Activated CD4-positive, alpha-beta T cell treated with anti-CD3 and anti-CD28 coated beads, Interleukin-2, amount 10 ng/mL, durations not matched to agents 24 days and 14 days (primary cell): ENCODE results near the gene EHD4. TPM values are rescaled to one million over a fixed set of nuclear protein-coding genes. Genes with fewer than 3 reads are reported as not detected.

Source experiments
- DNase-seq: peaks from one replicate; pipeline ENCODE4 v3.0.0; 2022
- H3K27ac Mint-ChIP-seq: one replicate; pipeline ENCODE4 v1.8.0; 2022; ENCODE audit warnings: mild to moderate bottlenecking, mixed read lengths
- H3K27me3 Mint-ChIP-seq: one replicate; pipeline ENCODE4 v1.8.0; 2022; ENCODE audit warnings: mixed read lengths
- H3K36me3 Mint-ChIP-seq: one replicate; pipeline ENCODE4 v1.8.0; 2022; ENCODE audit warnings: low read depth, mild to moderate bottlenecking, mixed read lengths
- H3K4me1 Mint-ChIP-seq: one replicate; pipeline ENCODE4 v1.8.0; 2021; ENCODE audit warnings: mixed read lengths
- H3K4me3 Mint-ChIP-seq: one replicate; pipeline ENCODE4 v1.8.0; 2022; ENCODE audit warnings: mild to moderate bottlenecking, moderate library complexity, mixed read lengths
- H3K9me3 Mint-ChIP-seq: one replicate; pipeline ENCODE4 v1.8.0; 2021; ENCODE audit warnings: mixed read lengths
- intact Hi-C: fragments of 100-400 bp; cut with micrococcal nuclease; formaldehyde crosslinking; loops from one replicate; pipeline ENCODE4 v1.15.1; 2023
- total RNA-seq: library from RNA; stranded (reverse); gene quantifications from 2 replicates; pipeline ENCODE4 v1.2.3, GENCODE V29; 2022

Gene EHD4
- total RNA-seq, 1 donor from 2014 or later, result 28.4 TPM

GRCh38 chr15:41879321-41879845 is 93.0 kb downstream of the EHD4 start:
- Mint-ChIP-seq H3K36me3 (peaks cover 3% of the 10 kb centered on the region), H3K27ac (no peak overlapping the region), H3K4me3 (no peak overlapping the region), H3K27me3 (peaks cover 15% of the 10 kb centered on the region), H3K4me1 (peaks cover 3% of the 10 kb centered on the region), H3K9me3 (no peaks in the 10 kb centered on the region)
- intact Hi-C loops, result no loop called here
- no peak for DNase-seq

- Mint-ChIP-seq H3K27ac (peak overlapping the region; percentile 37), H3K4me1 (peaks cover 3% of the 10 kb centered on the region), H3K27me3 (peaks cover 15% of the 10 kb centered on the region), H3K9me3 (no peaks in the 10 kb centered on the region), H3K36me3 (peaks cover 3% of the 10 kb centered on the region), H3K4me3 (no peak overlapping the region)
- DNase-seq, result no peak
- intact Hi-C loops, result no loop called here
These were observed 94.0 kb downstream of the EHD4 start for GRCh38 chr15:41878355-41878699.

GRCh38 chr15:41877631-41878354 is 94.6 kb downstream of the EHD4 start:
- peaks cover 3% of the 10 kb centered on the region for H3K4me1 Mint-ChIP-seq
- H3K27me3 Mint-ChIP-seq, result peaks cover 15% of the 10 kb centered on the region
- no peak overlapping the region for H3K27ac Mint-ChIP-seq

GRCh38 chr15:41876689-41877088 is 95.7 kb downstream of the EHD4 start:
- peaks cover 12% of the 10 kb centered on the region for H3K27me3 Mint-ChIP-seq
- H3K36me3 Mint-ChIP-seq, result peaks cover 3% of the 10 kb centered on the region
- no peaks in the 10 kb centered on the region for H3K9me3 Mint-ChIP-seq
- no peak for DNase-seq
- intact Hi-C loops, result no loop called here
- H3K27ac Mint-ChIP-seq, result no peak overlapping the region
- H3K4me1 Mint-ChIP-seq, result peaks cover 6% of the 10 kb centered on the region
- H3K4me3 Mint-ChIP-seq, result no peak overlapping the region

More at GRCh38 chr15:41877631-41878354, 94.6 kb downstream of the EHD4 start:
- Mint-ChIP-seq H3K9me3 (no peaks in the 10 kb centered on the region), H3K4me3 (no peak overlapping the region), H3K36me3 (peaks cover 3% of the 10 kb centered on the region)
- DNase-seq, result no peak
- intact Hi-C loops, result no loop called here

- no peaks in the 10 kb centered on the region for H3K36me3 Mint-ChIP-seq
- H3K9me3 Mint-ChIP-seq, result no peaks in the 10 kb centered on the region
- no peak for DNase-seq
- H3K27ac Mint-ChIP-seq, result no peak overlapping the region
- no peak overlapping the region for H3K4me3 Mint-ChIP-seq
- peaks cover 6% of the 10 kb centered on the region for H3K4me1 Mint-ChIP-seq
- H3K27me3 Mint-ChIP-seq, result peaks cover 5% of the 10 kb centered on the region
- intact Hi-C loops, result no loop called here
These were observed 96.3 kb downstream of the EHD4 start for GRCh38 chr15:41876007-41876406.

- Mint-ChIP-seq H3K36me3 (no peaks in the 10 kb centered on the region), H3K9me3 (no peaks in the 10 kb centered on the region), H3K27me3 (no peaks in the 10 kb centered on the region), H3K4me1 (peaks cover 9% of the 10 kb centered on the region), H3K4me3 (no peak overlapping the region), H3K27ac (no peak overlapping the region)
- no peak for DNase-seq
- intact Hi-C loops, result no loop called here
These were observed 97.6 kb downstream of the EHD4 start for GRCh38 chr15:41874736-41875135.

GRCh38 chr15:41873711-41874110 is 98.6 kb downstream of the EHD4 start:
- H3K4me3 Mint-ChIP-seq, result no peak overlapping the region
- H3K27me3 Mint-ChIP-seq, result no peaks in the 10 kb centered on the region
- H3K9me3 Mint-ChIP-seq, result no peaks in the 10 kb centered on the region
- H3K4me1 Mint-ChIP-seq, result peaks cover 9% of the 10 kb centered on the region
- H3K36me3 Mint-ChIP-seq, result no peaks in the 10 kb centered on the region
- intact Hi-C loops, result no loop called here
- H3K27ac Mint-ChIP-seq, result peak overlapping the region; percentile 6
- DNase-seq, result no peak

GRCh38 chr15:41872166-41872747 is 100.1 kb downstream of the EHD4 start:
- Mint-ChIP-seq H3K27me3 (no peaks in the 10 kb centered on the region), H3K4me1 (peaks cover 9% of the 10 kb centered on the region), H3K9me3 (no peaks in the 10 kb centered on the region), H3K4me3 (no peak overlapping the region), H3K36me3 (no peaks in the 10 kb centered on the region), H3K27ac (peak overlapping the region; percentile 14)
- intact Hi-C loops, result no loop called here
- no peak for DNase-seq

- intact Hi-C loops, result no loop called here
- H3K4me3 Mint-ChIP-seq, result no peak overlapping the region
These were observed 101.0 kb downstream of the EHD4 start for GRCh38 chr15:41871175-41871905.

GRCh38 chr15:41870689-41871081 is 101.7 kb downstream of the EHD4 start:
- intact Hi-C loops, result no loop called here
- H3K4me1 Mint-ChIP-seq, result peaks cover 9% of the 10 kb centered on the region
- peak overlapping the region; percentile 63 for H3K27ac Mint-ChIP-seq
- no peaks in the 10 kb centered on the region for H3K9me3 Mint-ChIP-seq
- H3K4me3 Mint-ChIP-seq, result no peak overlapping the region
- peak; percentile 87 for DNase-seq
- no peaks in the 10 kb centered on the region for H3K36me3 Mint-ChIP-seq
- no peaks in the 10 kb centered on the region for H3K27me3 Mint-ChIP-seq

More at GRCh38 chr15:41871175-41871905, 101.0 kb downstream of the EHD4 start:
- no peaks in the 10 kb centered on the region for H3K9me3 Mint-ChIP-seq
- H3K36me3 Mint-ChIP-seq, result no peaks in the 10 kb centered on the region
- H3K27ac Mint-ChIP-seq, result peak overlapping the region; percentile 63
- no peak for DNase-seq
- no peaks in the 10 kb centered on the region for H3K27me3 Mint-ChIP-seq
- peaks cover 9% of the 10 kb centered on the region for H3K4me1 Mint-ChIP-seq

GRCh38 chr15:41869770-41870688 is 102.3 kb downstream of the EHD4 start:
- intact Hi-C loops, result no loop called here
- no peak overlapping the region for H3K4me3 Mint-ChIP-seq

GRCh38 chr15:41868321-41868720 is 104.0 kb downstream of the EHD4 start:
- Mint-ChIP-seq H3K27ac (no peak overlapping the region), H3K9me3 (no peaks in the 10 kb centered on the region), H3K27me3 (no peaks in the 10 kb centered on the region), H3K4me3 (no peak overlapping the region), H3K4me1 (peaks cover 9% of the 10 kb centered on the region), H3K36me3 (no peaks in the 10 kb centered on the region)
- intact Hi-C loops, result no loop called here
- DNase-seq, result no peak

More at GRCh38 chr15:41869770-41870688, 102.3 kb downstream of the EHD4 start:
- no peaks in the 10 kb centered on the region for H3K27me3 Mint-ChIP-seq
- no peaks in the 10 kb centered on the region for H3K9me3 Mint-ChIP-seq
- H3K27ac Mint-ChIP-seq, result peak overlapping the region; percentile 63
- no peak for DNase-seq
- no peaks in the 10 kb centered on the region for H3K36me3 Mint-ChIP-seq
- peaks cover 9% of the 10 kb centered on the region for H3K4me1 Mint-ChIP-seq

GRCh38 chr15:41866872-41867579 is 105.3 kb downstream of the EHD4 start:
- no peak overlapping the region for H3K27ac Mint-ChIP-seq
- H3K27me3 Mint-ChIP-seq, result no peaks in the 10 kb centered on the region
- no peaks in the 10 kb centered on the region for H3K9me3 Mint-ChIP-seq
- peaks cover 6% of the 10 kb centered on the region for H3K4me1 Mint-ChIP-seq
- intact Hi-C loops, result no loop called here
- H3K4me3 Mint-ChIP-seq, result no peak overlapping the region
- no peaks in the 10 kb centered on the region for H3K36me3 Mint-ChIP-seq
- no peak for DNase-seq
